GM19463 (cell line): ENCODE results near the gene ICA1.
"Not testable (repeated sequence)": the region's sequence is repeated elsewhere in the genome, so short reads cannot be mapped to it uniquely, and the experiment has no call there.

Experiments
- ATAC-seq: cut with Tn5 transposase; IDR thresholded peaks from one replicate; pipeline ENCODE4 v1.9.1; 2021; ENCODE audit warnings: mild to moderate bottlenecking, moderate library complexity; ENCODE audit not compliant: unreplicated experiment

Gene ICA1

DNA sequence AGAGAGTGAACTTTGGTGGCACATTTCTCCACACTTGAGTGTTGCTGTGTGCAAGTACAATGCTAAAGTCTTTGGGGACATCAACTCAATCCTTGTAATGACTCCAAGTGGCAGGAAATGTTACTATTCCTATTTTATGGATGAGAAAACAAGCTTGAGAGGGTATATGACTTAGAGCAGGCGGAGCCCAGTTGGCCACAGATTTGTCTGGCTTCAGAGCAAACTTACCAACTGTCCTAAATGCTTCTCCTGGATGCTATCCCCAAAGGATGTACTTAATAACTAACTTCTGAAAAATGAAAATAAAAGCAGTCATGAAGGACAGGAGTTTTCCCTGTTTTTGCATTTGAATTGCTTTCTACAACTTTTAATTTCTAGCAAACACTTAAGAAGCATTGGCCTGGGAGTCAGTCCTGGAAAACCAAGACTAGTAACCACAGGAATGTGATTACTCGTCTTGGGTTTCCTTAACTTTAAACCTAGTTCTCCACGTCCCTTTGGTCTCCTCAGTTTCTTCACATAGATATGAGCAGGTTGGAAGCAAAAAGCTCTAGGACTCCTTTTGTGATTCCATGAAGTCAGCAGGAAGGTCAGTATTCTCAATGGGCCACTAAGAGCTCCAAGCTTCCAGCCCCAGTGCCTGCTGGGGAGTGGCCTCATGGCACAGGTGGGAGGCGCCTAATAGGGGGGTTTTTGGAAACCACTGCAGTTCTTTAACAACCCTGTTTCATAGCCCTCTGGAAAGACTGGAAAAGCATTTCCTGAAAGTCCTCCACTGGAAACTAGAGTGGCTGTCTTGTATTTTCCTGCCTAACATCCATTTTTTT, 152.6 kb downstream of the ICA1 start:
- ATAC-seq: no peak

DNA sequence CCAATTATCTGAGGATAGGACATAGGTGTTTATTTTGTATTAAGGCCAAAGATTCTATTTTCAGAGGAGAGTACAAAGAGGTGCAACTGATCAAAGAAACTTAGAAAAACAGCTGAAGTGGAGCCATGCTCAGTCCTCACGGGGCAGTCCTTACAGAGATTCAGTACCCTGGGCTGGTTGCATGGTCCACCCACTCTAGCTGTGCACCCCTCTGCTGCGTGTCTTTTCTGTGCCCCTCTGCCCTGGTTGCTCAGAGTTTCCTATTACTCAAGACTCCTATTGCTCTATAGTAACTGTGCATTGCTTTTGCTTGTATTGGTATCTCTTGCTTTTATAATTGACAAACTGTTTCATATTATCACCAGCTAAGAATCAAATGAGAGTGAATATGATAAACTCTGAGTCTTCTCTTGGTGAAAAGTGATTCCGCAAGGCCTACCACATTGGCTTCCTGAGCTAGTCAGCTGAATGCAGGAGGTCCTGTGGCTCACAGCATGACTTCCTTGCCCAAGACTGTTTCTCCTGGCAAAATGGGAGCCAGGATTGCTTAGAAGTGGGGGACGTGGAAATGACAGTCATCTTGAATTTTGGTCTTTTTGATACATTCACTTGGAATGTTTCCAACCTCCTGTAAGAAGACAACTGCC, 156.4 kb downstream of the ICA1 start:
- no peak for ATAC-seq

DNA sequence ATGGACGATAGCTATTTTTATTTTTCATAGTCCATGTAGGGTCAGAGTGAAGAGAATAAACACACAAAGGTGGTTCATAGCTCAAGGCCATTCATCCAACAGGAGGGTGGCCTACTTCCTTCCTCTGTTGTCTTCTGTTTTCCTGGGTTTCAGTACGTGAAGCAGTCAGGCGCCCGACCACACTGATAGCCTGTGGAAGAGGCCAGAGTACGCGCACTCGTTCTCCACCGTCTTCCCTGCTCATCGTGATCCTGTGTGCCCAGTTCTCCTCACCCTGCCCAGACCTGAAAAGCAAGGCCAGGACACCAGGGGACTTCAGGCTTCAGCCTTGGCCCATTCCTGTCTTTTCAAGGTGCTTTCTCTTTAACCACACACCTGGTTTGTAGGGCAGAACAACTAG, 158.7 kb downstream of the ICA1 start:
- ATAC-seq: no peak

DNA sequence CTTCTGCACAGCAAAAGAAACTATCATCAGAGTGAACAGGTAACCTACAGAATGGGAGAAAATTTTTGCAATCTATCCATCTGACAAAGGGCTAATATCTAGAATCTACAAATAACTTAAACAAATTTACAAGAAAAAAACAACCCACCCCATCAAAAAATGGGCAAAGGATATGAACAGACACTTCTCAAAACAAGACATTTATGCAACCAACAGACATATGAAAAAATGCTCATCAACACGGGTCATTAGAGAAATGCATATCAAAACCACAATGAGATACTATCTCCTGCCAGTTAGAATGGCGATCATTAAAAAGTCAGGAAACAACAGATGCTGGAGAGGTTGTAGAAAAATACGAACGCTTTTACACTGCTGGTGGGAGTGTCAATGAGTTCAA, 160.7 kb downstream of the ICA1 start:
- not testable (repeated sequence) for ATAC-seq

DNA sequence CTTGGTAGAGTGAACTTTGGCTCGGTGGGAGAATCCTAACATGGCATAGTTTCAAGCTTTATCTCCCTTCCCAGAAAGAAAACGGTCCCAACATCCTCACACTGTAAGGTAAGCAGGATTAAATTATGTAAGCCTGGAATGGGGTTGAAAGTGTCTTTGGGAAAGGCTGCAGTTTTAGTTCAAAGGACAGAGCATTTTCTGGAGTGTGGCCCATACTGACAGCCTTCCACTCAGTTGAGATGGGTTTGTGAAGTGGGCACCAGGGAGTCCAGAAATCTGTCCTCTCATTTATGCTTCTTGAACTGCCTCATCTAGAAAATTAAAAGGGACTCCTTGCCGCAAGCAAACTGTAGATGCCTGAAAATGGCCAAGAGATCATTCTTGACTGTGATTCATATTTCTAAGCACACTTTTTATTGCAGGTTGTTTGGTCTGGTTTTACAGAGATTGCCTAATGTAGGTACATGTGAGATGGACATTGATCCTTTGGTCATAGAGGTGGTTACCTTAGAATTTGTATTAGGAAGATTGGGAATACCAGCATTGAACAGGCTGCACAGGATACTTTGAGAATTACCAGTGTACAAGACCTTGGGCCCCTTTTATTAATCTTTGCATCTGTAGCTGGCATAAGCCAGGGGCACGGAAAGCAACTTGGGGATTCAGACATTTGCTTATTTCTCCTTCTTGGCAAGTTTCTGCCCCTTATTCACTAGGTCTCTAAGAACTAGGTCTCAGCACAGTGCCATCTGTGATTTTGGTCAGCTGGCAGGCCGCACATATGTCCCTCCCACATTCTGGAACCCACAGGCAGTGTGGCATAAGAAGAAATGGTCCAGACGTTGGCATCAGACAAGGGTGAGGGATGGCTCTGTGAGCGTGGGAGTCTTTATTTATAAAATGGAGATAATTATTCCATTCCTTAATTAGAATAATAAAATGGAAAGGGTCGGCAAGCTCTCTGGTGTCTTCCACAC, 167.5 kb downstream of the ICA1 start:
- no peak for ATAC-seq

DNA sequence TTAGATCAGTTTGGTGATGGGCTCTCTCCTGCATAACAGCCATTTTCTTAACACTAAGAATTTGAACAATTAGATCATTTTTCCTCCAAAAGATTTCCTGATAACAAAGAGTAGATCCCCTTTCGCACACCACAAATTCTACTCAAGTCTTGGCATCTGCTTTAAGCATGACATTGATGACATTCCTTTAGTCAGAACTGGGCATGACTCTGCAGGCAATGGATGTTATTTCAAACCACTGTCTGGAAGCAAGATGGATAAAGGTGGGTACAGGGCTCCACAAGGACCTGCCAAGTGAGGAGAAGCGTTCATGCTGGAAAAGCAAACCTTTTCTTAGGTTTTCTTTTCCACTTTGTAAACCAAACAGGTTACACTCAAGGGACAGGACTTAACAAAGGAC, 169.8 kb downstream of the ICA1 start:
- no peak for ATAC-seq

DNA sequence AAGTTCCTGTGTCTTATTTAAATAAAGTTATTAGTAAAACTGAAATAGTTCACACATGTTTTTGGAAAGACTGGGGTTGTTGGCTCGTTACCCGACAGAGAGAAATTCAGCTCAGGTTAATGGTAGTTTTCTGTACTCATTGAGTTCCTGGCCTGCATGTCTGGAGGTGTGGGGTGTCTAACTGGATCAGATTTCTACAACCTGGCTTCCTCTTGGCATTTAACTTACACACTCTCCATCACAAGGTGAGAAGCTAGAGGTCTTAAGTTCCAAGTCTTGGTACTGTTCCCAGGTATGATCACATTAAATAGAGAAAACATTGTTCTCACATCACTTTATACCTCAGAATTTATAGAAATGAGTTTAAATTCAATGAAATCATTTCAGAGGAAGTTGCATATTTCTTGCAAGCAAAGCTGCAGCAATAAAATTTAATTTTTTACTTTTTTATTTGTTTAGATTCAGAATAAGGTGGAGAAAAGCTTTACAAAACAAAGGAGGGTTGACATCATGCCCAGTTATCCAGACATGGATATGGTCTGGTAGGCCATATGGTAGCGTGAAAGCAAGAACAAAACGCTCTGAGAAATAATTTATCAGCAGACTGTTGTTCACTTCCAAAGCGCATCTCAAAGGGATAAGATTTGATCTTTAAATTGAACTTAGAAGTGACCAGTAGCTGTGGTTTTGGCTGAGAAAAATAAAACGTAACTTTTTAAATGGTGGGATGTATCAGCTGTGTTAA, 172.8 kb downstream of the ICA1 start:
- no peak for ATAC-seq

DNA sequence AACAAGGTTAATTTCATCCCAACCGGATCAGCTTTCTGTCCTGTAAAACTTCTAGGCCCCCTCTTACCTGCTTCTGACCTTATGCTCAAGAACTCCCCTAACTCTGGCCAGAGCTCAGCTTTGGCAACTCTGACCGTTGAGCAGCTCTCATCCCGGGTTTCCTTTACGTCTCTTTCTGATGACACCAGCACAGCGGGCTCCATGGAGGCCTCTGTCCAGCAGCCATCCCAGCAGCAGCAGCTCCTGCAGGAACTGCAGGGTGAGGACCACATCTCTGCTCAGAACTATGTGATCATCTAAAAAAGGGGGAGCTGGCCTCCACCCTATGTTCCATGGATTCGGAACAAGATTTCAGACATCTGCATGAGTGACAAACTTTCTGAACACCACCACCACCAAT, 175.7 kb downstream of the ICA1 start:
- ATAC-seq: no peak

DNA sequence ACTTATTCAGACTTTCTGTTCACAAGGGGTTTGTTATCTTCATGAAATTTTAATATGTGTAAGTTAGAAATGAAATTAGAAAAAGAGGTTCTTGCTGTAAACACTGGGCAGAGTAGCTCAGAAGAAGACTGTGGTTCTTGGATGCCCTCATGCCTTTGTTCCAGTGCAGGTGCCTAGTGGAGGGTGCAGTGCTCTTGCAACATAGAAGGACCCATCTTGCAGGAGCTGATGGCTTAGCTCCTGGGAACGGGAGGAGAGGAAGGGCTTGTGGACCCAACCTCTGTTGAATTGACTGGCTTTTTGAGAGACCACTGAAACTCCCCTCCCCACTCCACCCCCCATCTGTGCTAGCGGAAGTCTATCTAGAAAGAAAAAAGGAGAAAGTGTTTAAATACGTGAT, 176.5 kb downstream of the ICA1 start:
- no peak for ATAC-seq

DNA sequence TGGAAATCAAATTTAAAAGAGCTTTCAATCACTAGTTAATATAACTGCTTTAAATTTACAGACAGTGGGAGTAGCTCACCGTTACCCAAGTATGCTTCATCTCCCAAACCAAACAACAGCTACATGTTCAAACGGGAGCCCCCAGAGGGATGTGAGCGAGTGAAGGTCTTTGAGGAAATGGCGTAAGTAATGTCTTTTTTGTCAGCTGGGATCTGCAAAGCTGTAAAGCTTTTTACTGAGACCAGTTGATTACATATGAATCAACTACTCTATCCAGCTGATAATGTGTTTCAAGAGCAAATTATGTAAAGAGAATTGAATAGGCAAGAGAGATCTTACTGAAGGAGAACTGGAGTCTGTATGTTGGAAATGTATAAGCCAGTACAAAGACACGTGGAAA, 177.1 kb downstream of the ICA1 start:
- ATAC-seq: no peak

DNA sequence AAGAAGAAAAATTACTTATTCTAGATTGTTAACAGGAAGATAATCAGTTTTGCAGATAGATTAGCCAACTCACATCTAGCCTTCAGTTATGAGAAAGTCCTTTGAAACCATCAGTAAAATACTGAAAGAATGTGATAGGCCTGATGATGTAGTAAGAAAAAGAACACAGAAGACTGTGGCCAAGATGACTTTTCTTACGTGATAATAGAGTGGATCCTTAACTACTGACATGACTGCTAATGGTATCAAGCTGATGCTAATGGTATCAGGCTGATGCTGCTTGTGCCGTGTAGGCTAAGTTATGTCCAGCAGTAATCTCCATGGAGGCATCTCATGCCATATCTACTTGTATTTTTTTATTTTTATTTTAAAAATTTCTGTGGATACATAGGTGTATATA, 179.2 kb downstream of the ICA1 start:
- no peak for ATAC-seq

DNA sequence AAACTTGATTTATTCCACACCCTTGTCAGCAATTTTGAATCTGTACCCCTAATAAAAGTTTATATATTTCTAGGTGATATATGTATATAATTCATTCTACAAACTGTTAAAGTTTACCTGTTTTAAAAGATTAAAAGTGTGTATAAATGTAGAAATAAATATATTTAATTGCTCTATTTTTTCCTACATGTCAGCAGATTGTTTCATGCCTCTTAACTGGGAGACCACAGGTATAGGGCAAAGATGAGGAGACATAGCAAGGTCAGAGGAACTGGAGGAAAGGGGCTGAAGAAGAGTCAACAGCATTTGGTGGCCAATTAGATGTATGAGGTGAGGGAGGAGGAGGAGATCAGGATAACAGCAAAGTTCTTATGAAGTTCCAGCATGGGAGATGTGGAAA, 183.5 kb downstream of the ICA1 start:
- ATAC-seq: no peak

DNA sequence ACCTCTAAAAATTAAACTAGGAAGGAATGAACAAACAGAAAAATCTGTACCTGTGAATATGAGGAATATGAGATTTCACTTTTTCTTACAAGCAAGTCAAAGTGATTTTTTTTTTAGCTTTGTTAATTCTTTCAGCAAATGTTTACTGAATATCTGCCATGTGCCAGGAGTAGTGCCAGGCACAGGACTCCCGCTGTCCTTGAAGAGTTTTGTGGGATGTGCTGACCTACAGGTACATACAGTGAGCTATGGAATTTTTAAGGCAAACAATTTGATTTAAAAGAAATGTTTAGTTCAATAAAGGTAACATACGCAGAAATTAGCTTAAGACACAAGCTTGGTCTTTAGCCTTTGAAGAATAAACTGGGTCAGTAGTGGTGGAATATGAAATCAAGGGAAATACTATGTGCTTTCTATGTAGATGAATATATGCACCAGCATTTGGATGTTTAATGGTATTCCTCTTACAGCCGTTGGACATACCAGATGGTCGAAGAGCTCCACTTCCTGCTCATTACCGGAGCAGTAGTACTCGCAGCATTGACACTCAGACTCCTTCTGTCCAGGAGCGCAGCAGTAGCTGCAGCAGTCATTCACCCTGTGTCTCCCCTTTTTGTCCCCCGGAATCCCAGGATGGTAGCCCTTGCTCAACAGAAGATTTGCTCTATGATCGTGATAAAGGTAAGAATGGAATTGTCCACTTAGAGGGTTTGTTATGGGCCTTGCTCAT, 191.4 kb downstream of the ICA1 start:
- ATAC-seq: no peak

DNA sequence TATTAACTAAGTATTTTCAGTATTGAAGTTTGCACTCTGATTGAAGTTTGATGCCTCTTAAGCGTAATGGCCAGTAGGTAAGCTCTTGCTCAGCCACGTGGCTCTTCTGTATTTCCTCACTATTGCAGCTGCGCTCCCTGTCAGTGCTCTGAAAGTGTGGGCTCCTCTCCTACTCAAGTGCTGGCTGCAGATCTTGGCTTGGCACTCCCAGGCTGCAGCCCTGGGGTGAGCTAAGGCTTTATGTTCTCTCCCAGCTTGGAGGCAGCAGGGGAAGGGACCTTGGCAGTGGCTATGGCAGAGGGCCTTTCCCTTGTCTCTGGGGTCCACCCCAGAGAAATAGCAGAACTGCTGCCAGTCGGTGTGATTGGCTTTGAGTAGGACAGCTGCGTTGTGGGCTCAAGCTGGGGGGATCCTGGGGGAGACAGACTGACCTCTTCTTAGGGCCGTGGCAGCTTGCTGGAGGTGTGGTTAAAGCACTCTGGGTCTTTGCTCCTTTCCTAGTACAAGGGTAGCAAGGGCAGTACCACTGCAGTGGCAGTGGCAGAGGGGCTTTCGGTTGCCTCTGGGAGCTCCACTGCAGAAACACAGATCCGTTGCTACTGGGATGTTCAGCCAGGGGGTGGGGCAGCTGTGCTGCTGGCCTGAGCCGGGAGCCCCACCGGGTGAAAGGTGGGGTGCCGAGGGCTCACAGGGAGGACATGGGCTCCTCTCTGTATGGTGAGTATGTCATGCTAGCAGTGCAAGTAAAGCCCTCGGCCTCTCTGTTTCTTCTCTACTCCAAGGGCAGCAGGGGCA, 192.9 kb downstream of the ICA1 start:
- ATAC-seq: no peak

DNA sequence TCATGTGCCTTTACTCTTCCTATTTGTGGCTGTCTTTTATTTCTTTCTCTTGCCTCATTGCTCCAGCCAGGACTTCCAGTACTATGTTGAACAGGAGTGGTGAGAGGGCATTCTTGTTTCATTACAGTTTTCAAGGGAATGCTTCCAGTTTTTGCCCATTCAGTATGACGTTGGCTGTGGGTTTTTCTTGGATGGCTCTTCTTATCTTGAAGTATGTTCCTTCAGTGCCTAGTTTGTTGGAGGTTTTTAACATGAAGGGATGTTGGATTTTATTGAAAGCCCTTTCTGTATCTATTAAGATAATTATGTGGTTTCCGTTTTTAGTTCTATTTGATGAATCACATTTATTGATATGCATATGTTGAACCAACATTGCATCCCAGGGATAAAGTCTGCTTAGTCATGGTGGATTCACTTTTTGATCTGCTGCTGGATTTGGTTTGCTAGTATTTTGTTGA, 196.6 kb downstream of the ICA1 start:
- ATAC-seq: no peak

DNA sequence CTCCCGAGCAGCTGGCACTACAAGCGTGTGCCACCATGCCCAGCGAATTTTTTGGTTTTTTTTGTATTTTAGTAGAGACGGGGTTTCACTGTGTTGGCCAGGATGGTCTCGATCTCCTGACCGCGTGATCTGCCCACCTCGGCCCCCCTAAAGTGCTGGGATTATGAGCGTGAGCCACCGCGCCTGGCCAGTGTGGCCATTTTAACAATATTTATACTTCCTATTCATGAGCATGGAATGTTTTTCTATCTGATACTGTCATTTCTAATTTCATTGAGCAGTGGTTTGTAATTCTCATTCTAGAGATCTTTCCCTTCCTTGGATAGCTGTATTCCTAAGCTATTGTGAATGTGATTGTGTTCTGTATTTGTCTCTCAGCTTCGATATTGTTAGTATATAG, 197.1 kb downstream of the ICA1 start:
- ATAC-seq: no peak

DNA sequence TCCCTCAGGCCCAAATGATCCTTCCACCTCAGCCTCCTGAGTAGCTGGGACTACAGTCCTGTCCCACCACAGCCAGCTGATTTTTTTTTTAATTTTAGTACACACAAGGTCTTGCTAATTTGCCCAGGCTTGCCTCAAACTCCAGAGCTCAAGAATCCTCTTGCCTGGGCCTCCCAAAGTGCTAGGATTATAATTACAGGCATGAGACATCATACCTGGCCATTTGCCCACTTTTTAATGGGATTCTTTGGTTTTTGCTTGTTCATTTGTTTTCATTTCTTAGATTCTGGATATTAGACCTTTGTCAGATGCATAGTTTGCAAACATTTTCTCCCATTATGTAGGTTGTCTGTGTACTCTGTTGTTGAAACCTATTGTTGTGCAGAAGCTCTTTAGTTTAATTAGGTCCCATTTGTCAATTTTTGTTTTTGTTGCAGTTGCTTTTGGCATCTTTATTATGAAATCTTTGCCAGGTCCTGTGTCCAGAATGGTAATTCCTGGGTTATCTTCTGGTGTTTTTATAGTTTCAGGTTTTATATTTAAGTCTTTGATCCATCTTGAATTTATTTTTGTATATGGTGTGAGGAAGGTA, 198.2 kb downstream of the ICA1 start:
- no peak for ATAC-seq

DNA sequence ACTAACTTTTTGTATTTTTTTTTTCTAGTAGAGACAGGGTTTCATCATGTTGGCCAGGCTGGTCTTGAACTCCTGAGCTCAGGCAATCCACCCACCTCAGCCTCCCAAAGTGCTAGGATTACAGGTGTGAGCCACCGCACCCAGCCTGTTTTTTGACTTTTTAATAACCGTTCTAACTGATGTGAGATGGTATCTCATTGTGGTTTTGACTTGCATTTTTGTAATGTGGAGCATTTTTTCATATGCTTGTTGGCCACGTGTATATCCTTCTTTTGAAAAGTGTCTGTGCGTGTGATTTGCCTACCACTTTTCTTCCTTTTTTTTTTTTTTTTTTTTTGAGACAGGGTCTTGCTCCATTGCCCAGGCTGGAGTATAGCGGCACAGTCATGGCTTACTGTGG, 198.7 kb downstream of the ICA1 start:
- ATAC-seq: not testable (repeated sequence)
